GM19395 (cell line): ENCODE measurements around the gene TAMALIN.

ENCODE experiments used
- ATAC-seq: cut with Tn5 transposase; IDR thresholded peaks from one replicate; pipeline ENCODE4 v1.9.1; 2021; ENCODE audit warnings: mild to moderate bottlenecking, moderate library complexity; ENCODE audit not compliant: unreplicated experiment

The TAMALIN gene

GRCh38 chr12:51980809-51981127 lies 26.0 kb upstream of the TAMALIN start:
- ATAC-seq: no peak

GRCh38 chr12:51984657-51985056 lies 22.1 kb upstream of the TAMALIN start:
- no peak for ATAC-seq

- no peak for ATAC-seq
Observed at GRCh38 chr12:51985154-51985835, 21.5 kb upstream of the TAMALIN start.

GRCh38 chr12:51986834-51987233 lies 19.9 kb upstream of the TAMALIN start:
- ATAC-seq: no peak

GRCh38 chr12:51992246-51992645 lies 14.5 kb upstream of the TAMALIN start:
- ATAC-seq: no peak

- ATAC-seq: no peak
Observed at GRCh38 chr12:51994539-51994820, 12.3 kb upstream of the TAMALIN start.

- no peak for ATAC-seq
Observed at GRCh38 chr12:51994959-51995358, 11.8 kb upstream of the TAMALIN start.

GRCh38 chr12:51997136-51997535 lies 9.6 kb upstream of the TAMALIN start:
- ATAC-seq: no peak

GRCh38 chr12:52003016-52003550 lies 3.7 kb upstream of the TAMALIN start:
- ATAC-seq: no peak

- ATAC-seq: no peak
Observed at GRCh38 chr12:52003591-52003990, 3.2 kb upstream of the TAMALIN start.

- ATAC-seq: no peak
Observed at GRCh38 chr12:52004042-52004648, 2.6 kb upstream of the TAMALIN start.

- ATAC-seq: no peak
Observed at GRCh38 chr12:52005218-52005902, 1.4 kb upstream of the TAMALIN start.

- no peak for ATAC-seq
Observed at GRCh38 chr12:52005903-52006703, 643 bp upstream of the TAMALIN start.

GRCh38 chr12:52007158-52007921 lies 594 bp downstream of the TAMALIN start:
- ATAC-seq: no peak

- ATAC-seq: no peak
Observed at GRCh38 chr12:52007982-52008510, 1.3 kb downstream of the TAMALIN start.

GRCh38 chr12:52009081-52009751 lies 2.5 kb downstream of the TAMALIN start:
- ATAC-seq: no peak

- no peak for ATAC-seq
Observed at GRCh38 chr12:52010152-52010622, 3.4 kb downstream of the TAMALIN start.

- ATAC-seq: no peak
Observed at GRCh38 chr12:52010692-52011601, 4.2 kb downstream of the TAMALIN start.
